GM21390 (cell line): ENCODE results near the gene TEX2.

ENCODE experiments used
- ATAC-seq: cut with Tn5 transposase; IDR thresholded peaks from one replicate; pipeline ENCODE4 v1.9.1; 2021; ENCODE audit not compliant: unreplicated experiment

Gene TEX2

GRCh38 chr17:64263000-64263766, at the start of gene TEX2:
Gene TEX2, minus strand, starts transcription at chr17:64263260. Its CDS starts 49,043 bp downstream, at chr17:64214217.
- ATAC-seq, result peak; percentile 81

- ATAC-seq, result no peak
These were observed 46.6 kb upstream of the TEX2 start for GRCh38 chr17:64309710-64310109.

- ATAC-seq, result no peak
These were observed 46.0 kb upstream of the TEX2 start for GRCh38 chr17:64309021-64309420.

GRCh38 chr17:64306850-64307463, 43.9 kb upstream of the TEX2 start:
- ATAC-seq, result no peak

GRCh38 chr17:64304551-64304950, 41.5 kb upstream of the TEX2 start:
- no peak for ATAC-seq

- no peak for ATAC-seq
These were observed 37.6 kb upstream of the TEX2 start for GRCh38 chr17:64300699-64300965.

- ATAC-seq, result no peak
These were observed 34.5 kb upstream of the TEX2 start for GRCh38 chr17:64297467-64298088.

- ATAC-seq, result no peak
These were observed 33.2 kb upstream of the TEX2 start for GRCh38 chr17:64296246-64296645.

- no peak for ATAC-seq
These were observed 32.1 kb upstream of the TEX2 start for GRCh38 chr17:64295146-64295545.

- ATAC-seq, result no peak
These were observed 28.3 kb upstream of the TEX2 start for GRCh38 chr17:64291268-64291851.

GRCh38 chr17:64289741-64290141, 26.7 kb upstream of the TEX2 start:
- ATAC-seq, result no peak

- no peak for ATAC-seq
These were observed 19.7 kb upstream of the TEX2 start for GRCh38 chr17:64282753-64283080.

GRCh38 chr17:64281962-64282752, 19.1 kb upstream of the TEX2 start:
- ATAC-seq, result no peak

GRCh38 chr17:64278614-64279013, 15.6 kb upstream of the TEX2 start:
- no peak for ATAC-seq

GRCh38 chr17:64277831-64278562, 14.9 kb upstream of the TEX2 start:
- ATAC-seq, result no peak

- no peak for ATAC-seq
These were observed 14.0 kb upstream of the TEX2 start for GRCh38 chr17:64276961-64277505.

- ATAC-seq, result no peak
These were observed 12.0 kb upstream of the TEX2 start for GRCh38 chr17:64275016-64275415.

- no peak for ATAC-seq
These were observed 9.9 kb upstream of the TEX2 start for GRCh38 chr17:64273006-64273405.

- peak; percentile 77 for ATAC-seq
These were observed 7.8 kb upstream of the TEX2 start for GRCh38 chr17:64270885-64271284.
